Natural killer cell (primary cell): ENCODE measurements around the gene DHRS3. TPM values are rescaled to one million over a fixed set of nuclear protein-coding genes. Genes with fewer than 3 reads are reported as not detected.
"Not testable (repeated sequence)": the region's sequence is repeated elsewhere in the genome, so short reads cannot be mapped to it uniquely, and the experiment has no call there.

ENCODE experiments used
- ATAC-seq, 3 donors: fragments of 150-1000 bp in 2 of 3; fragments of 200-7000 bp in 1 of 3; cut with Tn5 transposase; 1 replicate in 1 of 3; 2 replicates in 2 of 3; pipeline ENCODE4 v1.10.0; 2021; ENCODE audit warnings: mild to moderate bottlenecking in 2 of 3, moderate library complexity in 2 of 3
- DNase-seq, 2 donors: peaks; one replicate each; pipeline versions ENCODE4 v3.0.0 to v3.0.0-alpha.2; 2013 to 2021; ENCODE audit warnings: mixed read lengths in 1 of 2
- H3K27ac ChIP-seq: one replicate; pipeline ENCODE4 v1.5.1; 2013; ENCODE audit warnings: mild to moderate bottlenecking, low read length
- H3K27me3 ChIP-seq: one replicate; pipeline ENCODE4 v1.6.1; 2013; ENCODE audit warnings: low read length; ENCODE audit not compliant: control insufficient read depth, insufficient read depth
- H3K36me3 ChIP-seq: one replicate; pipeline ENCODE4 v1.6.1; 2013; ENCODE audit warnings: low read length; ENCODE audit not compliant: control insufficient read depth, insufficient read depth
- H3K4me1 ChIP-seq: one replicate; pipeline ENCODE4 v1.6.1; 2013; ENCODE audit warnings: low read length; ENCODE audit not compliant: control insufficient read depth, insufficient read depth
- H3K4me3 ChIP-seq: one replicate; pipeline ENCODE4 v1.5.1; 2013; ENCODE audit warnings: low read length
- H3K9me3 ChIP-seq: one replicate; pipeline ENCODE4 v1.6.1; 2013; ENCODE audit warnings: low read length; ENCODE audit not compliant: control insufficient read depth, insufficient read depth
- H3K27ac Mint-ChIP-seq, 2 donors: one replicate each; pipeline ENCODE4 v1.8.0; 2022; ENCODE audit warnings: mild to moderate bottlenecking in 2 of 2, mixed read lengths in 2 of 2, moderate library complexity in 1 of 2
- H3K27me3 Mint-ChIP-seq, 2 donors: one replicate each; pipeline ENCODE4 v1.8.0; 2022; ENCODE audit warnings: low read depth in 2 of 2, mixed read lengths in 2 of 2
- H3K36me3 Mint-ChIP-seq: one replicate; pipeline ENCODE4 v1.8.0; 2022; ENCODE audit warnings: mixed read lengths
- H3K4me1 Mint-ChIP-seq, 2 donors: one replicate each; pipeline ENCODE4 v1.8.0; 2022; ENCODE audit warnings: mixed read lengths in 2 of 2
- H3K4me3 Mint-ChIP-seq: one replicate; pipeline ENCODE4 v1.8.0; 2022; ENCODE audit warnings: mild to moderate bottlenecking, moderate library complexity, mixed read lengths
- H3K9me3 Mint-ChIP-seq, 2 donors: one replicate each; pipeline ENCODE4 v1.8.0; 2022; ENCODE audit warnings: mixed read lengths in 2 of 2
- WGBS: methylation state at CpG from one replicate; pipeline ENCODE4 v1.1.7; 2013; ENCODE audit warnings: missing lambda C conversion rate; ENCODE audit not compliant: insufficient coverage; 5-methylcytosine and 5-hydroxymethylcytosine counted together
- intact Hi-C: fragments of 100-400 bp; cut with micrococcal nuclease; formaldehyde crosslinking; loops from one replicate; pipeline ENCODE4 v1.14.2; 2022
- total RNA-seq, 4 donors: library from RNA; stranded (reverse); fragments of 120-200 nt in 1 of 4; gene quantifications; one replicate each; pipeline versions ENCODE4 v1.2.3 to v1.2.4, GENCODE V29; 2013 to 2022
- TF ChIP-seq, protein P1 (sequence below): fragments of 200-600 bp; IDR thresholded peaks from one replicate; pipeline ENCODE4 v1.8.0; 2022; ENCODE audit warnings: antibody characterized with exemption

DHRS3 gene
- total RNA-seq, 3 donors from 2014 or later (not counting 1 experiment from before 2014, with no cell fraction given) = 106 to 175 (median 153) TPM

DNA sequence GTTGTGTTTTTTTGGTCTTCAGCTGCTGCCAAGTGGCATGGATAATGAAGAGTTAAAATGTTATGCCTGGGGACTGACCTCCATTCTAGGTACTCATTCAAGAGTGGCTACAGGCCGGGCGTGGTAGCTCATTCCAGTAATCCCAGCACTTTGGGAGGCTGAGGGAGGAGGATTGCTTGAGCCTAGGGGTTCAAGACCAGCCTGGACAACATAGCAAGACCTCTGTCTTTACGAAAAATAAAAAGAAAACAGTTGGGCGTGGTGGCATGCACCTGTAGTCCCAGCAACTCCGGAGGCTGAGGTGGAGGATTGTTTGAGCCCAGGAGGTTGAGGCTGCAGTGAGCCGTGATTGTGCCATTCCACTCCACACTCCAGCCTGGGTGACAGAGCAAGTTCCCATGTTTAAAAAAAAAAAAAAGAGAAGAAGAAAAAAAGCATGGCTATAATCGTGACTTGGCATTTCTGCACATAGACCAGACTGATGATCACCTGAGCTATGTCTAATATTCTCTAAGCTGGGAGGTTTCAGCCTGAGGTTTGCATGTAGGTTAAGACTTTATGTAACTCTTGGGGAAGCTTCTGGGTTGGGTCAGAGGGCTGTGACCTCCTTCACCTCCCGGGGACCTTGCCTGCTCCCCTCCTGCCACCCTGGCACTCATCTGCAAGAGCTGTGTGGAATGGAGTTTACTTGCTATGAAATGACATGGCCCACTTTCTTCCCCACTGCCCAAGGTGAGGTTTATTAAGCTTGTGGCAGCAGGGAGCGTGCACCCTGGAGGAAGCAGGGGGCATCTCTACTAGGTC, 51.3 kb downstream of the DHRS3 start:
- H3K9me3 Mint-ChIP-seq = peaks cover 9 to 12% of the 10 kb centered on the region in 2 donors
- H3K36me3 Mint-ChIP-seq = peaks cover 28% of the 10 kb centered on the region
- Histone ChIP-seq H3K4me1 (no peaks in the 10 kb centered on the region), H3K9me3 (peaks cover 23% of the 10 kb centered on the region), H3K27ac (no peak overlapping the region), H3K36me3 (peaks cover 28% of the 10 kb centered on the region), H3K4me3 (no peak overlapping the region), H3K27me3 (no peaks in the 10 kb centered on the region)
- H3K4me1 Mint-ChIP-seq = peaks cover 4 to 13% of the 10 kb centered on the region in 2 donors
- H3K4me3 Mint-ChIP-seq = no peak overlapping the region
- TF ChIP-seq, protein P1, sequence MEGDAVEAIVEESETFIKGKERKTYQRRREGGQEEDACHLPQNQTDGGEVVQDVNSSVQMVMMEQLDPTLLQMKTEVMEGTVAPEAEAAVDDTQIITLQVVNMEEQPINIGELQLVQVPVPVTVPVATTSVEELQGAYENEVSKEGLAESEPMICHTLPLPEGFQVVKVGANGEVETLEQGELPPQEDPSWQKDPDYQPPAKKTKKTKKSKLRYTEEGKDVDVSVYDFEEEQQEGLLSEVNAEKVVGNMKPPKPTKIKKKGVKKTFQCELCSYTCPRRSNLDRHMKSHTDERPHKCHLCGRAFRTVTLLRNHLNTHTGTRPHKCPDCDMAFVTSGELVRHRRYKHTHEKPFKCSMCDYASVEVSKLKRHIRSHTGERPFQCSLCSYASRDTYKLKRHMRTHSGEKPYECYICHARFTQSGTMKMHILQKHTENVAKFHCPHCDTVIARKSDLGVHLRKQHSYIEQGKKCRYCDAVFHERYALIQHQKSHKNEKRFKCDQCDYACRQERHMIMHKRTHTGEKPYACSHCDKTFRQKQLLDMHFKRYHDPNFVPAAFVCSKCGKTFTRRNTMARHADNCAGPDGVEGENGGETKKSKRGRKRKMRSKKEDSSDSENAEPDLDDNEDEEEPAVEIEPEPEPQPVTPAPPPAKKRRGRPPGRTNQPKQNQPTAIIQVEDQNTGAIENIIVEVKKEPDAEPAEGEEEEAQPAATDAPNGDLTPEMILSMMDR = no peak
- 78% methylated on average over 8 of the region's 9 CpGs for WGBS
- intact Hi-C loops = no loop called here
- DNase-seq = no peak
- no peaks in the 10 kb centered on the region for H3K27me3 Mint-ChIP-seq
- no peak for ATAC-seq
- peak overlapping the region; percentile 69 to 79 for H3K27ac Mint-ChIP-seq

DNA sequence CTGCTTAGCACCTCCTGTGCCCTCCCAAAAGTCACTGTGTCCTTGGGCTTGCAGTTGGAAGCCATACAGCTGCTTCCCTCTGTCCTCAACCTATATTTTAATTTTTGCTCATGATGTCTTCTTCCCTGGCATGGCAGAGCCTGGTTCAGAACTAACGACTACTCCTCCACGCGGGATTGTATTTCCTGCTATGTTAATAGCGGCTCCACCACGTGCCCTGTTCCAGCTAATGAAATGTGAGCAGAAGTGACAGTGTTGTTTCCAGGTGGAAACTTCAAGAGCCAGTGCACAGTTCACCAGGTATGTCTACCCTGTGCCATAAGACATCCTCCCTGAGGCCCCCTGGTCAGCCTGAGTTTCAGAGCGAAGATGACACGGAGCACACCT, 52.1 kb downstream of the DHRS3 start:
- H3K27ac ChIP-seq = no peak overlapping the region
- H3K27me3 Mint-ChIP-seq = no peaks in the 10 kb centered on the region
- no peak for DNase-seq
- peaks cover 28% of the 10 kb centered on the region for H3K36me3 Mint-ChIP-seq
- peak overlapping the region; percentile 53 to 79 for H3K27ac Mint-ChIP-seq
- intact Hi-C loops = no loop called here
- H3K4me1 Mint-ChIP-seq = peaks cover 4 to 13% of the 10 kb centered on the region in 2 donors
- H3K9me3 Mint-ChIP-seq = peaks cover 9 to 12% of the 10 kb centered on the region in 2 donors
- TF ChIP-seq, protein P1 = no peak
- H3K9me3 ChIP-seq = peaks cover 23% of the 10 kb centered on the region
- 88% methylated on average over 7 of the region's 7 CpGs for WGBS
- ATAC-seq = peak in 1 of 3 donors; percentile 6
- no peaks in the 10 kb centered on the region for H3K4me1 ChIP-seq
- H3K4me3 Mint-ChIP-seq = no peak overlapping the region
- H3K4me3 ChIP-seq = no peak overlapping the region
- peaks cover 24% of the 10 kb centered on the region for H3K36me3 ChIP-seq
- H3K27me3 ChIP-seq = no peaks in the 10 kb centered on the region

DNA sequence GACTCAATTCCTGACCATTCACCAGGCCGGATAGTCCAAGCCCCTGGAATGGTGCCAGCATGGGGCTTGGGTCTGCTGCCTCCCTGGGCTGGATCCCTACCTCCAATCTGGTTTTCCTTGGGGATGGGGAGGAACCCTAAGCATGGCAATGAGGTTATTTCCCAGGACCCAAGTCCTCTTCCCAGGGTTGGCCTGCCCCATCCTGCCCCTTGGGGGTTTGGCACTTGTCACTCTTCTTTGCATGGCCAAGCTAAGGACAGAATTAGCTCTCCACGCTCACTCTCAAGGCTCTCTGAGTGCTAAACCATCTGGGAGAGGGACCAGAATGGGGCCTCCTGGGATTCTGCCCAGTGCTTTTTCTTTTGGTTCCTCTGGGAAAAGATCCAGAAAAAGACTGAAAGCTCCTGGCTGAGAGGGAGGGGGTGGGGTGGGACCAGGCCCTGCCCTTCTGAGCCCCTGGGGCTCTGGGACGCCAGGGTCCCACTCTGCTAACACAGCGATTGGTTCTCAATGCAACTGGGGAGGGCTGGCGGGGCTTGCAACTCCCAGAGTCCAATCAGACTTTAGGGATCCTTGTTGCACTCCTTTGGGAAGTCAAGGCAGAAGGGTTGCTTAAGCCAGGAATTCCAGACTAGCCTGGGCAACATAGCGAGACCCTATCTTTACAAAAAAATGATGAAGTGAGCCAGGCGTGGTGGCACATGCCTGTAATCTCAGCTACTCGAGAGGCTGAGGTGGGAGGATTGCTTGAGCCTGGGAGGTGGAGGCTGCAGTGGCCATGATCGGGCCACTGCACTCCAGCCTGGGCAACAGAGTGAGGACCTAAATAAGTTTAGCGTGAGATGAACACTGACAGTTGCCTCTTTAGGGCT, 52.7 kb downstream of the DHRS3 start:
- Histone ChIP-seq H3K36me3 (peaks cover 17% of the 10 kb centered on the region), H3K27me3 (no peaks in the 10 kb centered on the region), H3K4me1 (no peaks in the 10 kb centered on the region), H3K4me3 (no peak overlapping the region), H3K9me3 (peaks cover 23% of the 10 kb centered on the region), H3K27ac (no peak overlapping the region)
- intact Hi-C loops = no loop called here
- WGBS = 96% methylated on average over 10 of the region's 10 CpGs
- H3K4me3 Mint-ChIP-seq = no peak overlapping the region
- peak overlapping the region; percentile 42 to 79 for H3K27ac Mint-ChIP-seq
- no peak for DNase-seq
- peaks cover 4 to 13% of the 10 kb centered on the region in 2 donors for H3K4me1 Mint-ChIP-seq
- no peaks in the 10 kb centered on the region for H3K27me3 Mint-ChIP-seq
- TF ChIP-seq, protein P1 = no peak
- peaks cover 9 to 12% of the 10 kb centered on the region in 2 donors for H3K9me3 Mint-ChIP-seq
- peaks cover 28% of the 10 kb centered on the region for H3K36me3 Mint-ChIP-seq
- no peak for ATAC-seq

DNA sequence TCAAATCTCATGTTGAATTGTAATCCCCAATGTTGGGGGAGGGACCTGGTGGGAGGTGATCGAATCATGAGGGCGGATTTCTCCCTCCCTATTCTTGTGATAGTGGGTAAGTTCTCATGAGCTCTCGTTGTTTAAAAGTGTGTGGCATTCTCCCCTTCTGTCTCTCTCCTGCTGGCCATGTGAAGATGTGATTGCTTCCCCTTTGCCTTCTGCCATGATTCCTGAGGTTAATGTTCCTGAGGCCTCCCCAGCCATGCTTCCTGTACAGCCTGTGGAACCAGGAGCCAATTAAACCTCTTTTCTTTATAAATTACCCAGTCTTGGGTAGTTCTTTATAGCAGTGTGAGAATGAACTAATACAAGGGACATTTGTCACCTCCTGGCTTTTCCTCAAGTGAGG, 53.8 kb downstream of the DHRS3 start:
- H3K4me1 Mint-ChIP-seq = peaks cover 4 to 13% of the 10 kb centered on the region in 2 donors

More for the DNA sequence above, 53.8 kb downstream of the DHRS3 start:
- H3K27ac Mint-ChIP-seq, H3K4me1 ChIP-seq, H3K27ac ChIP-seq, H3K4me3 ChIP-seq, H3K4me3 Mint-ChIP-seq, intact Hi-C loops, H3K27me3 ChIP-seq, DNase-seq, ATAC-seq, H3K27me3 Mint-ChIP-seq: not testable (repeated sequence)
- WGBS = 100% methylated on average over 1 of the region's 3 CpGs
- peaks cover 9 to 12% of the 10 kb centered on the region in 2 donors for H3K9me3 Mint-ChIP-seq
- H3K36me3 Mint-ChIP-seq = peaks cover 28% of the 10 kb centered on the region
- H3K36me3 ChIP-seq = peaks cover 11% of the 10 kb centered on the region
- peaks cover 23% of the 10 kb centered on the region for H3K9me3 ChIP-seq
